Stimulated activated CD8-positive, alpha-beta memory T cell treated with anti-CD3 and anti-CD28 coated beads, Interleukin-15, amount 100 ng/mL, for 1 hour (primary cell): ENCODE measurements around the gene INPP5A.

Source experiments
- DNase-seq: peaks from one replicate; pipeline ENCODE4 v3.0.0-alpha.2; 2020; ENCODE audit warnings: low read depth

The INPP5A gene

DNA sequence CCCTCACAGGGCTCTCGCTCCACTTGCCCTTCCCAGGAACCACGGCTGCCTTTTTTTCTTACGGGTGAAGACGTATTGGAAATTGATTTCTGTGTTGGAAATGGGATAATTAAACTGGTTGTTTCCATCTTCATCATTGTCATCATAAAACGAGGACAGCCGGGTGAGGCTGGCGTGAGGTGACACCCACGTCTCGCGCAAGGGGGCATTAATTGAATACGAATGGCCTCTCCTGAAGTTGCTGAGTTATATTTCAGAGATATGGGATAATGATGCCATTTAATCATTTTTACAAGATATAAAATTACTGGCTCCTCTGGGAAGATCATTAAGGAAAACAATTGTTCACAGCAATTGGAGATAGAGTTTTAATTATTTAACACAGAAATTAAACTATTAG is 266.7 kb downstream of the INPP5A start:
- no peak for DNase-seq

DNA sequence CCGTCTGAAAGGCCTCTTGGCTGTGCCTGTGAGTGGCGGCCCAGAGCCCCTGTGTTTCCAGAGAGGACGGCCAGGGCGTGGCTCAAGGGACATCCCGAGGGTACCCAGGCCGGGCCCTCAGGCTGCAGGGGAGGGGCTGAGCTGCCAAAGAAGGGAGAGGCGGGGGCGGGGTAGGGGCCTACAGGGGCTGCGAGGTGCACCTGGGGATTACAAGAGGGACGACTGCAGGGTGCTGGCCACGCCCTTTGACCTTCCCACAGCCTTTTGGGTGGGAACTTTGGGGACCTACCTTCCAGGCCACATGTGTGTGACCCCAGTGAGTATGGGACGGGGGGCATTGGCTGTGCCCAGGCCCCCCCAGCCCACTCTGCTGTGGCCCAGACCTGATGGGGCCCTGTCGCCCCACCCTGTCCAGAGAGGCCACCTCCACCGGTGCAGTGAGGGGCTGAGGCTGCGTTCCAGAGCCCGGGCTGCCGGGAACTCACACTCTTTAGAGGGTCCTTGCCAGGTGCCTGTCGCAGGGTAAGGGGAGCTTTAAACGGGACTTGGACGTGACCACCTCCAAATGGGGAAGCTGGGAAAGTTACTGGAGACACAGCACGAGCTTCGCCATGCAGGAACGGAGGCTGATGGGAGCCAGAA is 267.3 kb downstream of the INPP5A start:
- no peak for DNase-seq

DNA sequence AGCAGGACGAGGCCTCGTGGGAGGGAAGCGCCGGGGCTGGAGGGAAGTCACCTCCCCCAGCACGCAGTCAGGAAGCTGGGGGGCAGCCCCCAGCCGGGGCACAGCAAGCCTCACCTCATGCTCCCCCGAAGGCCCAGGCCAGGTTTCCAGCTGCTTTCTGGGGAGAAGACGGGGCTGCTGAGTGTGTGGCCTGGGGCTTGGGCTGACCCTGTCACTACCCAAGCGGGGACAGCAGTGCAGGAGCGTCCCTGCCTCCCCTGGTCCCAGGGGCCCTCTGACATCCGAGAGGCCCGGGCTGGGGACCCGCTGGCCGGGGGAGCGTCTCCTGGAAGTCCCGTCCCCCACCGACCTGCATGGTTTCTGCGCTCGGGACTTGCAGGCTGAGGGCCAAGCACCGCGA is 268.0 kb downstream of the INPP5A start:
- no peak for DNase-seq

DNA sequence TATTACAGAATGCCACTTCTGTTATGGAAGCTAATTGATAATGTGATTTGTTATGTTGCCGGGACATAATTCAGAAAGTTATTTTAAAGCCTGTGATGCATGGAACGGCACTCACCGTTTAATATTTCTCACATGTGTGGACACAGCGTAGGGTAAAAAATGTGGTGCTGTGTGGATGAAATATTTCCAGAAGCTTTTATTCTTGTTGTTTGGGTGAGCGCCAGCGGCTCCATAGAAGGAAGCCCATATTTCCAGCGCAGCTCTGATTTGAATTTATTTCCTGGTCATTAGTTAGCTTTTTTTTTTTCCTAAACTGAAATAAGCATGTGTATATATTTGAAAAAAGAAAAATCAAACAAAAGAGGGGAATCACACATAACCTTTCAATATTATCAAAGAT is 268.5 kb downstream of the INPP5A start:
- no peak for DNase-seq

DNA sequence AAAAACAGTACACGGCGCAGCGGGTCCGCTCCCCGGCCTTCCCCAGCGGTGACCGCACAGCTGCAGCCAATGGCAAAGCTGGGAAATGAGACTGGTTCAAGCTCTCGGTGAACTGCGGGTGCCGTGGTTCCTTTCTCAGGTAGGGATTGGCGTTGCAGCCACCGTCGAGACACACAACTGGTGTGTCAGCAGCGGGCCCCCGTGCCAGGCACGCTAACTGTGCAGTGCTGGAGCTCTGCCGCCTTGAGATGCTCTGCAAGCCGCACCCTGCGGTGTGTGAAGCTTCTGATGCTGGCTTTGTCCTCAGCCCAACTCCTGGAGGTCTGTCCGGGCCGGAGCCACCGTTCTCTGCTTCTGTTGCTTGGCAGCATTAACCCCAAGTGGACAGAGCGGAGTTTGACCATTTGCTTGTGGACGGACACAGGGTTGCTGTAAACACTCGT is 269.0 kb downstream of the INPP5A start:
- no peak for DNase-seq

DNA sequence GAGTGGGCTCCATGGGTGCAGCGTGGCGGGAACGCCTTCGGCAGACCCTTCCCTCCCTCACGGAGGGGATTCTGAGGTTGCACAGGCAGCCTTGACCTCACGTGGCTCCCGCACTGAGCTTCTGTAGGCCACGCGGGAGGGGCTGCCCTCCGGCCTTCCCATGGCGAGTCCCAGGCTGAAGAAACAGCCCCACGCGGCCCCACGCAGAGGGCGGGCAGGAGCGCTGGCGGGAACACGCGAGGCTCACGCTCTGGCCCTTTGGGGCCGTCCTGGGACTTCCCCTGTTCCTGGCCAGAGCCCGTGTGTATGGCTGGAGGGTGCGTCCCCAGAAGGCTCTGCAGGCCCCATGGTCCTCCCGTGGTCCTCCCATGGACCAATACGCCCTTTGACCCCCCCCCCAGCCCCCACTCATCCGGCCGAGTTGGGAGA is 270.0 kb downstream of the INPP5A start:
- DNase-seq, result no peak

DNA sequence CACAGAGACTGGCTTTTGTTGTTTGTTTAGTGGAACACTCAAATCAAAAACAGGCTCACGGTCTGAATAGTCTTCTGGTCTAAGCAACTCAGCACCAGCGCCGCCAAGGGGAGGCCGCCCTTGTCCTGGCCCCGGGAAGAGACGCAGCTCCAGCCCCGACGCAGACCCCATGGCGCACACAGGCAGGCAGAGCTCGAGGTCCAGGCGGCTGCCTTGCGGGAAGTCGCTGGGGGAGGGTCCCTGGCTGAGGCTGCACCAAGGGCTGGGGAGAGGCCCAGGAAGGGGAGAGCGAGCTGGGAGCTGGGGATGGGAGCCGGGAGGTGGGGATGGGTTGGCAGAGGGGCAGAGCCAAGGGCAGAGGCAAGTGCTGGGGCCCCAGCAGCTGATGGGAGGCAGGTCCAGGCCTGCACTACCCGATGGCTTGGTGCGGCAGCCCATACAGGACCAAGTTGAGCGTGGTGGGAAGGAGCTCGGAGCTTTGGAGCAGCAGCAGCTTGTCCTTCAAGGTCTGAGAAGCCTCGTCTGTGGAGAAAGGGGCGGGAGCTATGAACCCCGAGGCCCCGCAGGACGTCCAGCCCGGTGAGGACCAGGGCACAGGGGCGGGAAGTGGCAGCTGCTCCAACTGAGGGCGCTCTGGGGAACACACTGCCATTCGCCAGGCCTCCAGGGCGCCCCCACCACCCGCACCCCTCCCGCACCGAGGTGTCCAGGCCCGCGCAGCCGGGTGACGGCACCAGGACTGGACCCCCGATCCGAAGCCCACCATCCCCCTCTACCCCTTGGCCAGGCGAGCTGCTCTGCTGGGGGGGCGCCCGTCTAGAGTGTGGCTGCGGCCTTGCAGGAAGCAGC is 271.0 kb downstream of the INPP5A start:
- no peak for DNase-seq

DNA sequence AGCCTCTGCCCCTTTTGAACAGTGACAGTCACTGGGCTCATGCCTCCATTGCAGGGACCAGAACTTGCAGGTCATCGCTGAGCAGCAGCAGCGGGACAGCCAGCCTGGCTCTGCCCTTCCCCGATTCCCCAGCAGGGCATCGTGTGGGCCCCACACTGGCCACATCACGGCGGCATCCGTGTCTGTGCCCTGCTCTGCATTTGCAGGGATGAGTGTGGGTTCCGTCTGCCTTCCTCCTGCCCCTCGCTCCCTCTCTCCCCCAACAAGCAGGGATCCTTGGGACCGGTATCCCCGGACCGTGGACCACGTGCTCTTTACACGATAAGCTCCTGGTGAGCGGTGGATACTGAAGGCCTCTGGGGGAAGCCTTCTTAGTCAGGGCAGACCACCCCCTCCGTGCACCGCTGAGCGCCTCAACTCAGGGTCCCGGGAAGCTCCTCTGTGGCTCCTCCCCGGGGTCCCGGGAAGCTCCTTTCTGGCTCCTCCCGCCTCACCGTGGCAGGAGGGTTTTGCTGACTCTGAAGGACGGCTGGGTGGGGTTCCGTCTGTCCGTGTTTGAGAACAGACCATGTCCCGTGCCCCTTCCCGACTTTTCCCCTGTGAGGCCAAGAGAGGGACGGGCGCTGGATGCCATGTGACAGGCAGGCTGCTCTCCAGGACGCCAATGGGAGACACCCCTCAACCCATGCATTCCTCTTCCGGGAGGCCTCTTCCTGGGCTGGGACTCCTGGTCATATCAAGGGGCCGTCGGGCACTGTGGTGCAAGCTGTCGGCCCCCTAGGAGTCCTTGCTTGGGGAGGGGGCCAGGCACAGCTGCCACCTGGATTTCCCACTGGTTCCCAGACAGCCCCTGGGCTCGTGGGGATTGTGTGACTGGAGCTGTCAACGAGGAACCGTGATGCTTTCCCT is 271.9 kb downstream of the INPP5A start:
- DNase-seq, result no peak

DNA sequence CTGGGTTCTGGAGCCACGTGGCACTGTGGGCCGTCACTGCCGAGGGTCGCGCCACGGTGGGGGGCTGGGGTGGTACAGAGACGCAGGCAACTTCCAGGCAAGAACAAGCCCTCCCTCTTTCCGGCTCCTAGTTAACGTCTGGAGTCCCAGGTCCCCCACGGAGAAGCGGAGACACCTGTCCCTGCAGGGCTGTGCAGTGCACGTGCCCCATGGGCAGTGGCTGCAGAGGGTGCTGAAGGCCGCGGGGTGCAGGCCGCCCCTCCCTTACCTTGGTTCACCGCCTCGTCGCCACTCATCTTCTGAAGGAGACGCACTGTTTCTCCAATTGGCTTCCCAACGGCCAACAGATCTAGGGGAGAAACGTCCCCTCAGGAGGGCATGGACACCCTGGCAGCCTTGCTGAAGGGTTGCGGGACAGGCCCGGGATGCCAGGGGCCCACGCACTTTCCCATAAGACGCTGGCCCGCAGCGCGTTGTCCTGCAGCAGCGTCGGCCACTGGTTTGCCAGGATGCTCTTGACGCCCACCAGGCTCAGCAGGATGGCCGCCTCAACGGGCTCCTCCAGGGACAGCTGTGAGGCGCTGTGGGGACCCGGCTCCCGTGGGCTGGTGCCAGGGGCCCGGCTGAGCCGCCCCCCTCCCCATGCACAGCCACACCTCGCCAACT is 272.7 kb downstream of the INPP5A start:
- DNase-seq, result no peak

DNA sequence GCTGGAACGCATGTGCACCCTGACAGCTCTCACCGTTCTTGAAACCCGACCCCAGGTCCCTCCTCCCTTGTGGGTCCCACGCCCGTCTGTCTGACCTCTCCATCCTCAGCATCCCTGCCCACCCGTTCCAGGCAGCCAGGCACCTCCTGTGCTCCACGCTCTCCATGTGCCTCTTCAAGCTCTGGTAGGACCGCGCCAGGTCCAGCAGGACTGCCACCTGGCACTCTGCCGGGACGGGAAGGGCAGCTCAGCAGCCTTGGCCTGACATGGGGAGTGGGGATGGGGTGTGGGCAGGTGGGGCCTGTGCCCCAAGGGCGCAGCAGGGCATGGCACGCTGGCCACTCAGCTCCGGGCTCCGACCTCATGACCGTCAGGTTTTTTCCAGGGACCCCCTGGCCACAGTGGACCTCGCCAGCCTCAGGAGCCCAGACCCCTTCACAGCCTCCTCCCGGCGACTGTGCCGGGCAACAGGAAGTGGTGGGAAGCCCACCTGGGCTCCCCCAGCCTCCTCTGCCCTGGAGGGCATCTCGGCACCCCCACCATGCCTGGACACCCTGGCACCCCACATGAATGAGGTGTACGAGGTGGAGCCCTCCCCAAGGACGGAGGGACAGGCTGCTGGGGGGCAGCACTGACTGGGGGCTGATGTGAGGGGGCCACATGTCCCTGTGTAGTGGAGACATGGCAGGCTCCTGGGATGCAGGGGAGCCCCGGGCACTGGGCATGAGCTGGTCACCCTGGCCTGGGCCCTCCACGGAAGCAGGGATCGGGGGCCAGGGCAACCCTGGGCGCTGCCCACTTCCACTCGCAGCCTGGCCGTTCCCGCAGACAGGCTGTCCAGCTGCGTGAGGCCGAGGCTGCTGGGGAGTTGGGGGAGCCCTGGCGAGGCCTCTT is 273.5 kb downstream of the INPP5A start:
- DNase-seq, result no peak

DNA sequence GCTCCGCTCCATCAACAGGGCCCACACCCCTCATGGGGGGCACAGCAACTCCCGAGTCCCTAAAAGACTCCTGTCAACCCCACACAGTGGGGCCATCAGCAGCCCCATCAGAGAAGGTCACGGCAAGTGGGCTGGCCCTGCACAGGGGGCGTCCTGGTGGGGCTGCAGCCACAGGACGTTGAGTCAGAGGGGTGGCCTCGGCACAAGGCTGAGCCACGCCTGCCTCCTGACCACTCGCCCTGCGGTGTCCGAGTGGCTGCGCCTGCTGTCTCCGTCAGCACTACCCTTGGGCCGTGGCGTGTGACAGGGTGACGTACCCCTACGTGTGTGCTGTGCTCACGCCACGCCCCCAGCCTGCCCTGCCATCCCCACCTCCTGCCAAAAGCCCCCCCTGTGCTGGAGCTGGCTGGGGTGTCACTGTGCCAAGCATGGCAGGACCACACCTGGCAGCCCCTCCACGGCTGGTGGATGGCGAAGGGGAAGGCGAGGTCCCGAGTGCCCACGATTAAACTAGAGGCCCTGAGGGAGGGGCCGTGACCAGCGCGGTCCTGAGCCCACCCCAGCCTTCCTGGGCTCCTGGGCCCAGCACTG is 274.4 kb downstream of the INPP5A start:
- no peak for DNase-seq

DNA sequence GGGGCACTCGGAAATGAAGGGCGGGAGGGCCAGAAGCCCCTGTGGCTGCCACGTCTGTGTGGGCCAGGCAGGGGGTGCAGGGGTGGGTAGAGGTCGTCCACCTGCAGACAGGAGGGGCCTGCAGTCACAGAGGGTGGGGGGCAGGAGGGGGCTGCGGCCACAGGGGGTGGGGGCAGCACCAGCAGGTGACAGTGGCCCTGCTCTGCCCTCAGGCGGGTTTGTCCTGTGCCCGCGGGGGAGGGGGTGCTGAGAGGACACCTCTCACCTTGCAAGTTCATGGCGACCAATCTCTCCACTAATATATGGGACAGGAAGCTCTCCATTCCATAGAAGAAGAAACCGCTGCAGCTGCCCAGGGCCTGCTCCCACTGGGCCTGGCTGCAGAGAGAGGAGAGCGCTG is 274.9 kb downstream of the INPP5A start:
- DNase-seq, result no peak

DNA sequence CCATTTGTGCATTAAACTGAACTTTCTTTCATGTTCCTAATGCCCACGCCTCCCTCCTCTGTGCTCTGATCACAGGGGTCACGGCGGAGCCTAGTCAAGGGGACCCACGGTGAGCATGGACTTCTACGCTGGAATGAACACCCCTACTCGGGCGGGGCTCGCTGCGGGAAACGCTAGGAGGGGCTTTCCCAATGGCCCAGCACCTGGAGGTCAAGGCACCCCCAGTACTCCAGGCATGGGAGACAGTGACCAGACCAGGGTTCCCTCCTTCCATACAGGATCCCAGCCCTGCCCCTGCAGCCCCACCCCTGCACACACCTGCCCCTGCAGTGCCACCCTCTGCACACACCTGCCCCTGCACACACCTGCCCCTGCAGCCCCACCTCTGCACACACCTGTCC is 275.4 kb downstream of the INPP5A start:
- DNase-seq, result no peak

DNA sequence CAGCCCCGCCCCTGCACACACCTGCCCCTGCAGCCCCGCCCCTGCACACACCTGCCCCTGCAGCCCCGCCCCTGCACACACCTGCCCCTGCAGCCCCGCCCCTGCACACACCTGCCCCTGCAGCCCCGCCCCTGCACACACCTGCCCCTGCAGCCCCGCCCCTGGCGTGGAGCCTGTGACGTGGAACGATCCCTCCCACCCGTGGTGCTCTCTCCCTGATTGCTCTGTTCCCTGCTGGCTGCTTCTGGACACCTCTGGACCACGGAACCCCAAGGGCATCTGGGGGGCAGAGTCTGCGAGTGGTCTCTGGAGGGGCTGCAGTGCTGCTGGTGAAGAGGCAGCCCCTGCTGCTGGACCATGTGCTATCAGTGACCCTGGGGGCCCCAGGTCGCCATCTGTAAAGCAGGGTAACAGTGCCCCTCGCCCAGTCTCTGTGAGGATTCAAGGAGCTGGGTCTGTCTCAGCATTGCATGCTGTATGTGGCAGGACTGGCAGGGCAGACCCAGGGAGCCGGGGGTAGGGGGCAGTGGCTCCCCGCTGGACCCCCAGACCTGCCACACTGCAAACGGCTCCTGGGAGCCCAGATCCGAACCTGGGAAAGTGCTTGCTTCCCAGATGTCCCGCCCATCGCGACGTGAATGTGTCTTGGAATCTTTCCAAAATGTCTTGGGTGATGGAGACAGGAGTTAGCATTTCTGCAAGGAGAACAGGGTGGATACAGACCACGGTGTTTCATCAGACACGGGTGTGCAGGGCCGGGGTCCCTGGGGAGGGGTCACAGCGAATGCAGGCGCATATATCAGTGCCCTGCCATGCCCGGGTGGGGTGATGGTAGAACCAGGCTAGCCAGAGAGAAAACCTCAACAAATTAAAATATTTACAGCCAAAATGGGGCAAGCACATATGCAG is 276.2 kb downstream of the INPP5A start:
- no peak for DNase-seq

DNA sequence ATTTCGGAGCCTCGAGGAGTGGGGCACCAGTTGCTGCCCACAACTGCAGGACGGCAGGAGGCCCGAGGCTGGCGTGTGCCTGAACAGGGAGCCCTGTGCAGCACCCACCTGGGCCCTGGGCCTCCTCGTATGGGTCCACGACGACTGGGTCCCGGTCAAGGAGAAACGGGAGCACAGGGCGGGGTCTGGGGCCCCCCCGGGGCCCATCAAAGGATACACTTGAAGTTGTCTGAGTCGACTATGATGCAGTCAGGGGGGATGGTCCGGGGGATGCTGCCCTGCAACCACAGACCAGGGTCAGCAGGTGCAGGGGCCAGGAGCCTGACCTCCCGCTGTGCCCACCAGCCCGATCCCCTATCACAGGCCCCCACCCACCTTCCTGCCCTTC is 276.9 kb downstream of the INPP5A start:
- DNase-seq, result no peak

DNA sequence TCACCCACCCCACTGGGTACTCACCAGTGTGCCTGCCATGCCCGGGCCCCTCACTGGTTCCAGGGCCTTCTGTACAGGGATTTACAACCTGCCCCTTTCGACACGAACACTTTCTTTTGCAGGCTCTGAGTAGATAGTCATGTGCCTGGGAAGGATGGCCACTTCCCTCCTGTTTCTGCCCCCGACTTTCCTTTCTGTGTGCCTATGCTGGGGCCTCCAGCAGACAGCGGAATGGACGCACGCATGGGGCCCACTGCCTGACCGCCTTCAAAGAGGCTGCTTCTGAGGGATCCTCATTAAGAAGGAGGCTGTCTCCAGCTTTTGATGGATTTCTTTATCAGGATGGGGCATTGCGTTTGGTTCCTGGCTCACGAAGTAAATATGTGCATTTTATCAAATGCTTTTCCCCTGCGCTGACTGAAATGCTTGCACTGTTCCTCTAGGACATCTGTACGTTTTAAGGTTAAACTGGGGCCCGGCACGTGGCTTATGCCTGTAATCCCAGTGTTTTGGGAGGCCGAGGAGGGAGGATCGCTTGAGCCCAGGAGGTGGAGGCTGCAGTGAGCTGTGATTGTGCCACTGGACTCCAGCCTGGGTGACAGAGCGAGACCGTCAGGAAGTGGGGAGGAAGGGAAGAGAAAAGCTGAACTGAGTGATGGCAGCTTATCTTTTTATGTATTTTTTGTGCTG is 277.7 kb downstream of the INPP5A start:
- DNase-seq, result no peak

DNA sequence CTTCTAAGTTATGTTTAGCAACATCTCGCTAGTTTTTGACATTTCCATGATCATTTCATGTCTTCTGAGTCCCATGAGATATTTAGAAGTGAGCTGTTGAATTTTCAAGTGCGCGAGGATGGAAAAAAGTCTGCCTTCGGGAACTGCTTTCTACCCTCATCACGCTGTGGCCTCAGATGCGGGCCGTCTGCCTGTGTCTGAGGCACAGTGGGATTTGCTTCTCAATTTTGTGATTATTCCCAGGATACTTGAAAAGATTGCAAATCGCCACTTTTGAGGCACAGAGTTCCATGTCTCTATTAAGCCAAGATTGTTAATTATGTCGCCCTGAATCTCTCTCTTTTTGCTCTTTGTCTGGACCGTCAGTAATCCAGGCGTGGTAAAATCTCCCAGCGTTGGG is 279.1 kb downstream of the INPP5A start:
- DNase-seq, result no peak

DNA sequence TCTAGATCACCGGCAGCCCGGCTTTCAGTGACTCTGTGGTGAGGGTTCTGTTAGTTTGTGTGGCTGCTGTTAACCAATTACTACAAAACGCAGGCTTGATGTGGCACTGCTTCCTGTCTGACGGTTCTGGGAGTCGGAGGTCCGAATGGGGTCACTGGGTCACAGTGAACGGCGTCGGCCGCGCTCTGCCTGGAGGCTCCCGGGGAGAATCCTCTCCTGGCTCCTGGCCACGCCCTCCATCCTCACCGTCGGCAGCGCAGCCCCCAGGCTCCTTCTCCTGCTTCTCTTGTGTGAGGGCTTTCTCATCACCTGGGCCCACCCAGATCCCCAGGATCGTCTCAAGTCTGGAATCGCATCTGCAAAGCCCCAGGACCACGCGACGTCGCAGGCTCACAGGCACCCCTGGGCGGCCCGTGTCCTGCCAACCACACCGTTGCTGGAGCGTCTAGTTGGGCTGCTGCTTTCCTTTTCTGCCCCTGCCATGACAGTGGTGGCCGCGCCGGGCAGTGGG is 280.2 kb downstream of the INPP5A start:
- no peak for DNase-seq

DNA sequence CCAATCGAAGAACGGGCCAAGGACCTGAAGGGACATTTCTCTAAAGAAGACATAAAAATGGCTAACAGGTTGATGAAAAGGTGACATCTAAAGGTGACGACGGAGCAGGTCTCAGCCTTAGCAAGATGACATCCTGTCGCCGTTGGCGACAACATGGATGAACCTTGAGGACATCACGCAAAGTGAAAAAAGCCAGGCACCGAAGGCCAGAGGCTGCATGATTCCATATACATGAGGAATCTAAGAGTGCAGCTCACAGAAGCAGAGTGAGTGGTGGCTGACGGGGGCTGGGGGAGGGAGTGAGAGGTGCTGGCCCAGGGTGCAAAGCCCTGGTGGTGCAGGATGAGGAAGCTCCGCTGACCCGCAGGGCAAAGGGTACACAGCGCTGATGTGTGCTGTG is 282.5 kb downstream of the INPP5A start:
- DNase-seq, result no peak
